H1 (cell line): ENCODE measurements around the gene CACNA1G. TPM values are rescaled to one million over a fixed set of nuclear protein-coding genes. Genes with fewer than 3 reads are reported as not detected.

ENCODE experiments used
- CTCF ChIA-PET: fragments of 300-600 bp; sonication (Branson Sonifier 250); formaldehyde crosslinking; loops from one replicate; lab custom pipeline; 2021; ENCODE audit not compliant: partially characterized antibody; lab: Charles Lee
- POLR2A ChIA-PET: fragments of 300-600 bp; sonication (Branson Sonifier 250); formaldehyde crosslinking; loops from one replicate; lab custom pipeline; 2021; ENCODE audit warnings: inconsistent platforms; ENCODE audit not compliant: partially characterized antibody; lab: Charles Lee
- DNase-seq, 2 experiments: peaks; one replicate each; pipeline versions ENCODE4 v3.0.0 to v3.0.0-alpha.2; 2010 to 2022; ENCODE audit warnings: low spot score in 2 of 2, low read depth in 1 of 2, mixed read lengths in 1 of 2
- FAIRE-seq: peaks from 2 replicates; lab custom pipeline; 2011; peaks lifted over from hg19 to GRCh38; lab: Jason Lieb, UNC
- H2AFZ ChIP-seq: 2 replicates; pipeline ENCODE4 v1.8.1; 2012; ENCODE audit warnings: low read length, inconsistent platforms
- H2AK5ac ChIP-seq: 2 replicates; pipeline ENCODE4 v1.6.1; 2013; ENCODE audit warnings: low read depth, low read length
- H2BK120ac ChIP-seq: replicated peaks from 2 replicates; pipeline ENCODE3; 2013; ENCODE audit warnings: low read depth, low read length, inconsistent platforms
- H2BK12ac ChIP-seq: 2 replicates; pipeline ENCODE4 v1.6.1; 2013; ENCODE audit warnings: low read depth, low read length
- H2BK15ac ChIP-seq: 2 replicates; pipeline ENCODE4 v1.6.1; 2013; ENCODE audit warnings: low read length
- H2BK20ac ChIP-seq: 2 replicates; pipeline ENCODE4 v1.6.1; 2013; ENCODE audit warnings: low read length
- H2BK5ac ChIP-seq: 2 replicates; pipeline ENCODE4 v1.6.1; 2013; ENCODE audit warnings: low read depth, low read length
- H3K14ac ChIP-seq: 2 replicates; pipeline ENCODE4 v1.6.1; 2013; ENCODE audit warnings: inconsistent platforms; ENCODE audit not compliant: insufficient read length
- H3K18ac ChIP-seq: 2 replicates; pipeline ENCODE4 v1.6.1; 2013; ENCODE audit warnings: low read length; ENCODE audit errors: extremely low read depth
- H3K23ac ChIP-seq: 2 replicates; pipeline ENCODE4 v1.6.1; 2013; ENCODE audit warnings: inconsistent platforms; ENCODE audit not compliant: insufficient read length
- H3K23me2 ChIP-seq: 2 replicates; pipeline ENCODE4 v1.6.1; 2013; ENCODE audit warnings: low read depth, low read length
- H3K27ac ChIP-seq: 2 replicates; pipeline ENCODE4 v1.6.1; 2011; ENCODE audit warnings: low read depth, low read length, inconsistent platforms
- H3K27me3 ChIP-seq, 4 experiments: replicated peaks in 1 of 4; 1 replicate in 1 of 4; 2 replicates in 3 of 4; pipeline versions ENCODE4 v1.6.1 to v1.8.1; 2011 to 2013; ENCODE audit warnings: low read length in 3 of 4, mild to moderate bottlenecking in 3 of 4, inconsistent platforms in 2 of 4, mixed read lengths in 2 of 4, moderate library complexity in 1 of 4; ENCODE audit not compliant: control insufficient read depth in 3 of 4, insufficient read depth in 3 of 4; ENCODE audit errors: extremely low read depth in 1 of 4
- H3K36me3 ChIP-seq, 4 experiments: 2 replicates each; pipeline versions ENCODE4 v1.6.1 to v1.8.1; 2011 to 2013; ENCODE audit warnings: mild to moderate bottlenecking in 4 of 4, low read length in 3 of 4, moderate library complexity in 2 of 4, control low read depth in 1 of 4, inconsistent platforms in 1 of 4; ENCODE audit not compliant: insufficient read depth in 4 of 4, control insufficient read depth in 2 of 4
- H3K4ac ChIP-seq: replicated peaks from 2 replicates; pipeline ENCODE3; 2013; ENCODE audit warnings: low read length, low read depth, mixed read lengths, inconsistent platforms; ENCODE audit not compliant: insufficient read length
- H3K4me1 ChIP-seq, 4 experiments: replicated peaks in 1 of 4; 1 replicate in 1 of 4; 2 replicates in 3 of 4; pipeline versions ENCODE4 v1.6.1 to v1.8.1; 2011 to 2013; ENCODE audit warnings: low read length in 3 of 4, inconsistent platforms in 2 of 4, mixed read lengths in 1 of 4; ENCODE audit not compliant: insufficient read depth in 4 of 4, control insufficient read depth in 3 of 4
- H3K4me2 ChIP-seq, 2 experiments: 2 replicates each; pipeline versions ENCODE4 v1.6.1 to v1.8.1; 2011 to 2013; ENCODE audit warnings: low read depth in 2 of 2, low read length in 2 of 2, control low read depth in 1 of 2, inconsistent platforms in 1 of 2, mild to moderate bottlenecking in 1 of 2; ENCODE audit not compliant: insufficient read depth in 1 of 2
- H3K4me3 ChIP-seq, 4 experiments: fragments of 200-600, 300-600 bp in 1 of 4; sonication (generic), shearing (Covaris generic), sonication (Bioruptor Twin) in 1 of 4; 2 replicates each; pipeline versions ENCODE4 v1.5.1 to v1.8.1; 2011 to 2016; ENCODE audit warnings: low read length in 4 of 4, low read depth in 3 of 4, control low read depth in 2 of 4, inconsistent platforms in 2 of 4, mild to moderate bottlenecking in 2 of 4, mixed read lengths in 1 of 4, moderate library complexity in 1 of 4; ENCODE audit not compliant: insufficient read depth in 2 of 4; ENCODE audit errors: extremely low read depth in 1 of 4
- H3K56ac ChIP-seq: replicated peaks from 2 replicates; pipeline ENCODE3; 2013; ENCODE audit warnings: low read depth, mild to moderate bottlenecking, mixed read lengths, low read length, inconsistent platforms; ENCODE audit not compliant: insufficient read length
- H3K79me1 ChIP-seq: 2 replicates; pipeline ENCODE4 v1.6.1; 2013; ENCODE audit warnings: low read depth, low read length, control low read depth
- H3K79me2 ChIP-seq, 2 experiments: 2 replicates each; pipeline versions ENCODE4 v1.6.1 to v1.8.1; 2012 to 2013; ENCODE audit warnings: low read length in 2 of 2, mild to moderate bottlenecking in 2 of 2, inconsistent platforms in 1 of 2; ENCODE audit not compliant: insufficient read depth in 2 of 2, control insufficient read depth in 1 of 2
- H3K9ac ChIP-seq, 4 experiments: replicated peaks in 1 of 4; 1 replicate in 1 of 4; 2 replicates in 3 of 4; pipeline versions ENCODE4 v1.6.1 to v1.8.1; 2011 to 2013; ENCODE audit warnings: low read depth in 3 of 4, low read length in 3 of 4, control low read depth in 2 of 4, mild to moderate bottlenecking in 2 of 4, moderate library complexity in 2 of 4, inconsistent platforms in 1 of 4; ENCODE audit errors: extremely low read depth in 1 of 4
- H3K9me3 ChIP-seq, 2 experiments: 2 replicates each; pipeline versions ENCODE4 v1.6.1 to v1.8.1; 2012 to 2013; ENCODE audit warnings: mild to moderate bottlenecking in 2 of 2, moderate library complexity in 2 of 2, control low read depth in 1 of 2, inconsistent platforms in 1 of 2, low read depth in 1 of 2, low read length in 1 of 2, mixed read lengths in 1 of 2; ENCODE audit not compliant: insufficient read depth in 2 of 2
- H4K20me1 ChIP-seq, 2 experiments: replicated peaks in 1 of 2; 2 replicates each; pipeline versions ENCODE3 to v1.8.1; 2011 to 2013; ENCODE audit warnings: inconsistent platforms in 2 of 2, low read length in 2 of 2, mild to moderate bottlenecking in 1 of 2; ENCODE audit not compliant: insufficient read depth in 2 of 2, control insufficient read depth in 1 of 2
- H4K5ac ChIP-seq: 2 replicates; pipeline ENCODE4 v1.6.1; 2013; ENCODE audit warnings: low read length, low read depth, mixed read lengths, inconsistent platforms; ENCODE audit not compliant: insufficient read length
- H4K8ac ChIP-seq: 2 replicates; pipeline ENCODE4 v1.8.0; 2013; ENCODE audit warnings: mild to moderate bottlenecking, moderate library complexity, low read length, inconsistent platforms; ENCODE audit not compliant: insufficient read depth; ENCODE audit errors: extremely low read depth
- H4K91ac ChIP-seq: replicated peaks from 2 replicates; pipeline ENCODE3; 2013; ENCODE audit warnings: low read length, mixed read lengths, inconsistent platforms; ENCODE audit not compliant: insufficient read length
- FOSL1 ChIP-seq: IDR thresholded peaks from 2 replicates; pipeline ENCODE4 v1.6.1; 2011; ENCODE audit warnings: mild to moderate bottlenecking, low read depth, low read length, moderate library complexity; ENCODE audit not compliant: insufficient read depth
- SP4 ChIP-seq: IDR thresholded peaks from 2 replicates; pipeline ENCODE4 v1.6.1; 2012; ENCODE audit warnings: low read length, inconsistent platforms
- TEAD4 ChIP-seq: IDR thresholded peaks from 2 replicates; pipeline ENCODE4 v1.6.1; 2012; ENCODE audit warnings: low read depth, low read length, inconsistent platforms, mixed read lengths
- WGBS, 2 experiments: shearing (Covaris generic) in 1 of 2; methylation state at CpG; one replicate each; pipeline versions ENCODE4 v1.1.6 to v1.1.7; 2013 to 2015; ENCODE audit warnings: low lambda C conversion rate in 2 of 2, mixed read lengths in 2 of 2, inconsistent platforms in 1 of 2, low coverage in 1 of 2, missing lambda C conversion rate in 1 of 2; ENCODE audit not compliant: insufficient replicate concordance in 2 of 2, insufficient coverage in 1 of 2, insufficient read length in 1 of 2; ENCODE audit errors: extremely low coverage in 1 of 2, missing lambda C conversion rate in 1 of 2; 5-methylcytosine and 5-hydroxymethylcytosine counted together
- polyA plus RNA-seq, 7 experiments: library from polyadenylated mRNA; depleted of rRNA in 3 of 7; stranded (reverse) in 5 of 7; unstranded in 2 of 7; fragments of >200 nt in 5 of 7; fragments of 200-250 nt in 2 of 7; gene quantifications; 1 replicate in 5 of 7; 2 replicates in 1 of 7; 4 replicates in 1 of 7; pipeline versions ENCODE4 v1.2.1 to v1.2.3, GENCODE V29; 2011 to 2013; ENCODE audit warnings: missing spikeins in 2 of 7, mixed read lengths in 2 of 7
- total RNA-seq: library from RNA; stranded (reverse); fragmentation: NEBNext Ultra II Directional; extraction: Animal tissue kit (Norgen Biotek cat#: 25700); gene quantifications from 2 replicates; pipeline ENCODE4 v1.2.1, GENCODE V29; 2021

CACNA1G gene
- total and polyA plus RNA-seq, 2 of the 8 experiments (the other 6 are each of a cell fraction or from before 2014, with no cell fraction given) = 2.9 to 4.9 TPM

DNA sequence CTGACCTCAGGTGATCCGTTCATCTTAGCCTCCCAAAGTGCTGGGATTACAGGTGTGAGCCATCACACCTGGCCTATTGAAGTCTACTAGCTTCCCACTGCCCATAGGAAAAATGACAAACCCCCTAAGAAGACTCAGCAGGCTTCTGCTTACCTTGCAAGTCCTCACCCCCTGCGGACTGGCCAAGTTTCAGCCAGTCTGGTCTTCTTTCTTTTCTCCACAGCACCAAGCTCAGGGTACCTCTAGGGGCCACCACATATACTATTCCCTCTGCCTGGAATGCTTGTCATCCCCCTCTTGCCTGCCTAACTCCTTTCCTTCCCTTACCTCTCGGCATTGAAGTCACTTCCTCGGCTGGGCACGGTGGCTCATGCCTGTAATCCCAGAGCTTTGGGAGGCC, 105.3 kb downstream of the CACNA1G start:
- Histone ChIP-seq H2AFZ (no peak overlapping the region), H3K79me2 (no peaks in the 10 kb centered on the region), H3K18ac (no peak overlapping the region), H3K9ac (no peak overlapping the region), H2BK12ac (no peak overlapping the region), H2AK5ac (no peak overlapping the region), H3K27ac (no peak overlapping the region), H3K4me2 (no peak overlapping the region), H4K91ac (no peak overlapping the region), H3K4ac (no peak overlapping the region), H3K56ac (no peak overlapping the region), H2BK120ac (no peak overlapping the region), H2BK5ac (no peak overlapping the region), H4K20me1 (no peaks in the 10 kb centered on the region), H3K36me3 (no peaks in the 10 kb centered on the region), H3K79me1 (no peaks in the 10 kb centered on the region), H3K14ac (no peak overlapping the region), H3K23me2 (no peaks in the 10 kb centered on the region), H2BK15ac (no peak overlapping the region), H3K27me3 (no peaks in the 10 kb centered on the region), H3K9me3 (no peaks in the 10 kb centered on the region), H4K5ac (no peak overlapping the region), H4K8ac (no peak overlapping the region), H2BK20ac (no peak overlapping the region), H3K4me3 (no peak overlapping the region), H3K23ac (no peak overlapping the region), H3K4me1 (peaks cover 4 to 16% (median 10%) of the 10 kb centered on the region in 4 experiments)
- TF ChIP-seq FOSL1 (no peak), SP4 (no peak), TEAD4 (0 out of 2 replicates have a peak, but pooled peaks have one; percentile 34)
- 60% methylated on average over 4 of the region's 5 CpGs; no CpG with 5 or more reads in 1 of the 2 experiments for WGBS, 2 experiments
- ChIA-PET CTCF (interaction anchor here (1.4 to 10.0 kb wide), 7 partner anchors 13 to 64 kb away, joined by 3 to 96 read pairs (median 5); no protein-coding TSS in a partner anchor), POLR2A (no interaction called here)
- DNase-seq = no peak
- no peak for FAIRE-seq
